H1 (cell line): Measurements from ENCODE around the gene PLCL2. TPM values are rescaled to one million over a fixed set of nuclear protein-coding genes. Genes with fewer than 3 reads are reported as not detected.

Experiments
- CTCF ChIA-PET: fragments of 300-600 bp; sonication (Branson Sonifier 250); formaldehyde crosslinking; loops from one replicate; lab custom pipeline; 2021; ENCODE audit not compliant: partially characterized antibody; lab: Charles Lee
- POLR2A ChIA-PET: fragments of 300-600 bp; sonication (Branson Sonifier 250); formaldehyde crosslinking; loops from one replicate; lab custom pipeline; 2021; ENCODE audit warnings: inconsistent platforms; ENCODE audit not compliant: partially characterized antibody; lab: Charles Lee
- DNase-seq, 2 experiments: peaks; one replicate each; pipeline versions ENCODE4 v3.0.0 to v3.0.0-alpha.2; 2010 to 2022; ENCODE audit warnings: low spot score in 2 of 2, low read depth in 1 of 2, mixed read lengths in 1 of 2
- FAIRE-seq: peaks from 2 replicates; lab custom pipeline; 2011; peaks lifted over from hg19 to GRCh38; lab: Jason Lieb, UNC
- H2AFZ ChIP-seq: 2 replicates; pipeline ENCODE4 v1.8.1; 2012; ENCODE audit warnings: low read length, inconsistent platforms
- H2AK5ac ChIP-seq: 2 replicates; pipeline ENCODE4 v1.6.1; 2013; ENCODE audit warnings: low read depth, low read length
- H2BK120ac ChIP-seq: replicated peaks from 2 replicates; pipeline ENCODE3; 2013; ENCODE audit warnings: low read depth, low read length, inconsistent platforms
- H2BK12ac ChIP-seq: 2 replicates; pipeline ENCODE4 v1.6.1; 2013; ENCODE audit warnings: low read depth, low read length
- H2BK15ac ChIP-seq: 2 replicates; pipeline ENCODE4 v1.6.1; 2013; ENCODE audit warnings: low read length
- H2BK20ac ChIP-seq: 2 replicates; pipeline ENCODE4 v1.6.1; 2013; ENCODE audit warnings: low read length
- H2BK5ac ChIP-seq: 2 replicates; pipeline ENCODE4 v1.6.1; 2013; ENCODE audit warnings: low read depth, low read length
- H3K14ac ChIP-seq: 2 replicates; pipeline ENCODE4 v1.6.1; 2013; ENCODE audit warnings: inconsistent platforms; ENCODE audit not compliant: insufficient read length
- H3K18ac ChIP-seq: 2 replicates; pipeline ENCODE4 v1.6.1; 2013; ENCODE audit warnings: low read length; ENCODE audit errors: extremely low read depth
- H3K23ac ChIP-seq: 2 replicates; pipeline ENCODE4 v1.6.1; 2013; ENCODE audit warnings: inconsistent platforms; ENCODE audit not compliant: insufficient read length
- H3K23me2 ChIP-seq: 2 replicates; pipeline ENCODE4 v1.6.1; 2013; ENCODE audit warnings: low read depth, low read length
- H3K27ac ChIP-seq: 2 replicates; pipeline ENCODE4 v1.6.1; 2011; ENCODE audit warnings: low read depth, low read length, inconsistent platforms
- H3K27me3 ChIP-seq, 4 experiments: replicated peaks in 1 of 4; 1 replicate in 1 of 4; 2 replicates in 3 of 4; pipeline versions ENCODE4 v1.6.1 to v1.8.1; 2011 to 2013; ENCODE audit warnings: low read length in 3 of 4, mild to moderate bottlenecking in 3 of 4, inconsistent platforms in 2 of 4, mixed read lengths in 2 of 4, moderate library complexity in 1 of 4; ENCODE audit not compliant: control insufficient read depth in 3 of 4, insufficient read depth in 3 of 4; ENCODE audit errors: extremely low read depth in 1 of 4
- H3K36me3 ChIP-seq, 4 experiments: 2 replicates each; pipeline versions ENCODE4 v1.6.1 to v1.8.1; 2011 to 2013; ENCODE audit warnings: mild to moderate bottlenecking in 4 of 4, low read length in 3 of 4, moderate library complexity in 2 of 4, control low read depth in 1 of 4, inconsistent platforms in 1 of 4; ENCODE audit not compliant: insufficient read depth in 4 of 4, control insufficient read depth in 2 of 4
- H3K4ac ChIP-seq: replicated peaks from 2 replicates; pipeline ENCODE3; 2013; ENCODE audit warnings: low read length, low read depth, mixed read lengths, inconsistent platforms; ENCODE audit not compliant: insufficient read length
- H3K4me1 ChIP-seq, 4 experiments: replicated peaks in 1 of 4; 1 replicate in 1 of 4; 2 replicates in 3 of 4; pipeline versions ENCODE4 v1.6.1 to v1.8.1; 2011 to 2013; ENCODE audit warnings: low read length in 3 of 4, inconsistent platforms in 2 of 4, mixed read lengths in 1 of 4; ENCODE audit not compliant: insufficient read depth in 4 of 4, control insufficient read depth in 3 of 4
- H3K4me2 ChIP-seq, 2 experiments: 2 replicates each; pipeline versions ENCODE4 v1.6.1 to v1.8.1; 2011 to 2013; ENCODE audit warnings: low read depth in 2 of 2, low read length in 2 of 2, control low read depth in 1 of 2, inconsistent platforms in 1 of 2, mild to moderate bottlenecking in 1 of 2; ENCODE audit not compliant: insufficient read depth in 1 of 2
- H3K4me3 ChIP-seq, 4 experiments: fragments of 200-600, 300-600 bp in 1 of 4; sonication (generic), shearing (Covaris generic), sonication (Bioruptor Twin) in 1 of 4; 2 replicates each; pipeline versions ENCODE4 v1.5.1 to v1.8.1; 2011 to 2016; ENCODE audit warnings: low read length in 4 of 4, low read depth in 3 of 4, control low read depth in 2 of 4, inconsistent platforms in 2 of 4, mild to moderate bottlenecking in 2 of 4, mixed read lengths in 1 of 4, moderate library complexity in 1 of 4; ENCODE audit not compliant: insufficient read depth in 2 of 4; ENCODE audit errors: extremely low read depth in 1 of 4
- H3K56ac ChIP-seq: replicated peaks from 2 replicates; pipeline ENCODE3; 2013; ENCODE audit warnings: low read depth, mild to moderate bottlenecking, mixed read lengths, low read length, inconsistent platforms; ENCODE audit not compliant: insufficient read length
- H3K79me1 ChIP-seq: 2 replicates; pipeline ENCODE4 v1.6.1; 2013; ENCODE audit warnings: low read depth, low read length, control low read depth
- H3K79me2 ChIP-seq, 2 experiments: 2 replicates each; pipeline versions ENCODE4 v1.6.1 to v1.8.1; 2012 to 2013; ENCODE audit warnings: low read length in 2 of 2, mild to moderate bottlenecking in 2 of 2, inconsistent platforms in 1 of 2; ENCODE audit not compliant: insufficient read depth in 2 of 2, control insufficient read depth in 1 of 2
- H3K9ac ChIP-seq, 4 experiments: replicated peaks in 1 of 4; 1 replicate in 1 of 4; 2 replicates in 3 of 4; pipeline versions ENCODE4 v1.6.1 to v1.8.1; 2011 to 2013; ENCODE audit warnings: low read depth in 3 of 4, low read length in 3 of 4, control low read depth in 2 of 4, mild to moderate bottlenecking in 2 of 4, moderate library complexity in 2 of 4, inconsistent platforms in 1 of 4; ENCODE audit errors: extremely low read depth in 1 of 4
- H3K9me3 ChIP-seq, 2 experiments: 2 replicates each; pipeline versions ENCODE4 v1.6.1 to v1.8.1; 2012 to 2013; ENCODE audit warnings: mild to moderate bottlenecking in 2 of 2, moderate library complexity in 2 of 2, control low read depth in 1 of 2, inconsistent platforms in 1 of 2, low read depth in 1 of 2, low read length in 1 of 2, mixed read lengths in 1 of 2; ENCODE audit not compliant: insufficient read depth in 2 of 2
- H4K20me1 ChIP-seq, 2 experiments: replicated peaks in 1 of 2; 2 replicates each; pipeline versions ENCODE3 to v1.8.1; 2011 to 2013; ENCODE audit warnings: inconsistent platforms in 2 of 2, low read length in 2 of 2, mild to moderate bottlenecking in 1 of 2; ENCODE audit not compliant: insufficient read depth in 2 of 2, control insufficient read depth in 1 of 2
- H4K5ac ChIP-seq: 2 replicates; pipeline ENCODE4 v1.6.1; 2013; ENCODE audit warnings: low read length, low read depth, mixed read lengths, inconsistent platforms; ENCODE audit not compliant: insufficient read length
- H4K8ac ChIP-seq: 2 replicates; pipeline ENCODE4 v1.8.0; 2013; ENCODE audit warnings: mild to moderate bottlenecking, moderate library complexity, low read length, inconsistent platforms; ENCODE audit not compliant: insufficient read depth; ENCODE audit errors: extremely low read depth
- H4K91ac ChIP-seq: replicated peaks from 2 replicates; pipeline ENCODE3; 2013; ENCODE audit warnings: low read length, mixed read lengths, inconsistent platforms; ENCODE audit not compliant: insufficient read length
- BRCA1 ChIP-seq: IDR thresholded peaks from 2 replicates; pipeline ENCODE4 v1.6.1; 2012; ENCODE audit warnings: low read depth, low read length, improper control_type of control experiment
- CTBP2 ChIP-seq: IDR thresholded peaks from 2 replicates; pipeline ENCODE4 v1.7.0; 2011; ENCODE audit warnings: borderline replicate concordance, mild to moderate bottlenecking, moderate library complexity, mixed read lengths, low read length; ENCODE audit not compliant: insufficient read depth, insufficient read length
- EZH2 ChIP-seq: fragments of 200-600 bp; sonication (generic); IDR thresholded peaks from 2 replicates; pipeline ENCODE4 v1.7.1; 2012; ENCODE audit warnings: low read depth, mild to moderate bottlenecking, moderate library complexity, low read length, inconsistent platforms; ENCODE audit not compliant: severe bottlenecking
- FOSL1 ChIP-seq: IDR thresholded peaks from 2 replicates; pipeline ENCODE4 v1.6.1; 2011; ENCODE audit warnings: mild to moderate bottlenecking, low read depth, low read length, moderate library complexity; ENCODE audit not compliant: insufficient read depth
- JUND ChIP-seq: IDR thresholded peaks from 2 replicates; pipeline ENCODE4 v1.6.1; 2011; ENCODE audit warnings: mild to moderate bottlenecking, improper control_type of control experiment, low read length
- NRF1 ChIP-seq: IDR thresholded peaks from 2 replicates; pipeline ENCODE4 v1.6.1; 2011; ENCODE audit warnings: mild to moderate bottlenecking, low read depth, low read length, improper control_type of control experiment
- PHF8 ChIP-seq: fragments of 200-600 bp; sonication (generic); conservative IDR thresholded peaks from 2 replicates; pipeline ENCODE4 v1.7.1; 2012; ENCODE audit warnings: low read depth, mild to moderate bottlenecking, inconsistent platforms, low read length, moderate library complexity
- RFX5 ChIP-seq: IDR thresholded peaks from 2 replicates; pipeline ENCODE4 v1.6.1; 2011; ENCODE audit warnings: low read depth, low read length, improper control_type of control experiment, borderline replicate concordance
- WGBS, 2 experiments: shearing (Covaris generic) in 1 of 2; methylation state at CpG; one replicate each; pipeline versions ENCODE4 v1.1.6 to v1.1.7; 2013 to 2015; ENCODE audit warnings: low lambda C conversion rate in 2 of 2, mixed read lengths in 2 of 2, inconsistent platforms in 1 of 2, low coverage in 1 of 2, missing lambda C conversion rate in 1 of 2; ENCODE audit not compliant: insufficient replicate concordance in 2 of 2, insufficient coverage in 1 of 2, insufficient read length in 1 of 2; ENCODE audit errors: extremely low coverage in 1 of 2, missing lambda C conversion rate in 1 of 2; 5-methylcytosine and 5-hydroxymethylcytosine counted together
- polyA plus RNA-seq, 7 experiments: library from polyadenylated mRNA; depleted of rRNA in 3 of 7; stranded (reverse) in 5 of 7; unstranded in 2 of 7; fragments of >200 nt in 5 of 7; fragments of 200-250 nt in 2 of 7; gene quantifications; 1 replicate in 5 of 7; 2 replicates in 1 of 7; 4 replicates in 1 of 7; pipeline versions ENCODE4 v1.2.1 to v1.2.3, GENCODE V29; 2011 to 2013; ENCODE audit warnings: missing spikeins in 2 of 7, mixed read lengths in 2 of 7
- total RNA-seq: library from RNA; stranded (reverse); fragmentation: NEBNext Ultra II Directional; extraction: Animal tissue kit (Norgen Biotek cat#: 25700); gene quantifications from 2 replicates; pipeline ENCODE4 v1.2.1, GENCODE V29; 2021

The PLCL2 gene
- total and polyA plus RNA-seq, 2 of the 8 experiments (the other 6 are each of a cell fraction or from before 2014, with no cell fraction given): 3.5 to 6.8 TPM

- no peak for DNase-seq
- H4K5ac ChIP-seq: no peak overlapping the region
- H3K23me2 ChIP-seq: no peaks in the 10 kb centered on the region
- H2BK20ac ChIP-seq: no peak overlapping the region
- H3K4ac ChIP-seq: no peak overlapping the region
- H4K20me1 ChIP-seq: no peaks in the 10 kb centered on the region
- no peak for FAIRE-seq
- H3K9me3 ChIP-seq: no peaks in the 10 kb centered on the region
- H2BK12ac ChIP-seq: no peak overlapping the region
- no peaks in the 10 kb centered on the region for H3K27me3 ChIP-seq
- H2BK5ac ChIP-seq: no peak overlapping the region
- no peak overlapping the region for H3K14ac ChIP-seq
- TF ChIP-seq PHF8 (no peak), FOSL1 (no peak), NRF1 (no peak), BRCA1 (no peak), EZH2 (no peak), RFX5 (no peak), CTBP2 (no peak), JUND (no peak)
- no peaks in the 10 kb centered on the region for H3K79me2 ChIP-seq
- no peaks in the 10 kb centered on the region for H3K4me1 ChIP-seq
- no peak overlapping the region for H4K91ac ChIP-seq
- no peak overlapping the region for H3K27ac ChIP-seq
- CTCF ChIA-PET: no interaction called here
- no peak overlapping the region for H3K4me2 ChIP-seq
- POLR2A ChIA-PET: no interaction called here
- WGBS, 2 experiments: 89% methylated on average over 3 of the region's 3 CpGs; no CpG with 5 or more reads in 1 of the 2 experiments
- no peaks in the 10 kb centered on the region; a peak in 1 of 8 replicates for H3K36me3 ChIP-seq
- no peak overlapping the region for H3K9ac ChIP-seq
- H2BK15ac ChIP-seq: no peak overlapping the region
- H4K8ac ChIP-seq: no peak overlapping the region
- no peak overlapping the region for H3K23ac ChIP-seq
- H3K79me1 ChIP-seq: no peaks in the 10 kb centered on the region
- no peak overlapping the region for H2AFZ ChIP-seq
- H2AK5ac ChIP-seq: no peak overlapping the region
- no peak overlapping the region for H3K56ac ChIP-seq
- H2BK120ac ChIP-seq: no peak overlapping the region
- H3K18ac ChIP-seq: no peak overlapping the region
- H3K4me3 ChIP-seq: no peak overlapping the region
Measured at GRCh38 chr3:17062736-17063135, 178.0 kb downstream of the PLCL2 start.
